Smooth muscle cell (in vitro differentiated cells): ENCODE data around the gene NCK2. TPM values are rescaled to one million over a fixed set of nuclear protein-coding genes. Genes with fewer than 3 reads are reported as not detected.

Experiments used
- DNase-seq: peaks from one replicate; lab custom pipeline; 2025; ENCODE audit not compliant: unreplicated experiment; lab: John Stamatoyannopoulos, UW
- H2AFZ ChIP-seq: fragments of 200-600 bp; sonication (generic); 2 replicates; pipeline ENCODE4 v1.6.0; 2016; ENCODE audit warnings: antibody characterized with exemption, low read depth, mild to moderate bottlenecking
- H3F3A ChIP-seq: fragments of 200-600 bp; sonication (generic); 2 replicates; pipeline ENCODE4 v1.6.0; 2017; ENCODE audit warnings: antibody characterized with exemption, low read depth
- H3K27ac ChIP-seq: fragments of 200-600 bp; sonication (generic); 2 replicates; pipeline ENCODE4 v1.5.1; 2016; ENCODE audit warnings: low read depth, mild to moderate bottlenecking
- H3K27me3 ChIP-seq: fragments of 200-600 bp; sonication (generic); 2 replicates; pipeline ENCODE4 v1.6.1; 2016; ENCODE audit warnings: low read depth, mild to moderate bottlenecking
- H3K36me3 ChIP-seq: fragments of 200-600 bp; sonication (generic); 2 replicates; pipeline ENCODE4 v1.5.1; 2016; ENCODE audit warnings: low read depth
- H3K4me1 ChIP-seq: fragments of 200-600 bp; sonication (generic); 2 replicates; pipeline ENCODE4 v1.5.1; 2016; ENCODE audit warnings: low read depth
- H3K4me2 ChIP-seq: fragments of 200-600 bp; sonication (generic); 2 replicates; pipeline ENCODE4 v1.6.0; 2016; ENCODE audit warnings: mild to moderate bottlenecking
- H3K4me3 ChIP-seq: fragments of 200-600 bp; sonication (generic); 2 replicates; pipeline ENCODE4 v1.5.1; 2016; ENCODE audit warnings: mild to moderate bottlenecking
- H3K79me2 ChIP-seq: fragments of 200-600 bp; sonication (generic); 2 replicates; pipeline ENCODE4 v1.6.0; 2016; ENCODE audit warnings: low read depth, mild to moderate bottlenecking
- H3K9ac ChIP-seq: fragments of 200-600 bp; sonication (generic); 2 replicates; pipeline ENCODE4 v1.6.0; 2016; ENCODE audit warnings: low read depth
- H3K9me3 ChIP-seq: fragments of 200-600 bp; sonication (generic); replicated peaks from 2 replicates; pipeline ENCODE4 v1.5.1; 2016; ENCODE audit warnings: low read depth
- H4K20me1 ChIP-seq: fragments of 200-600 bp; sonication (generic); 2 replicates; pipeline ENCODE4 v1.6.0; 2016; ENCODE audit warnings: low read depth
- CTCF ChIP-seq: fragments of 200-600 bp; sonication (generic); IDR thresholded peaks from 2 replicates; pipeline ENCODE4 v1.5.1; 2017; ENCODE audit warnings: borderline replicate concordance, mild to moderate bottlenecking, antibody characterized with exemption; ENCODE audit not compliant: insufficient read depth, poor library complexity, severe bottlenecking
- WGBS: methylation state at CpG from one replicate; pipeline ENCODE4 v1.1.7; 2016; ENCODE audit warnings: low lambda C conversion rate; 5-methylcytosine and 5-hydroxymethylcytosine counted together
- polyA plus RNA-seq: library from polyadenylated mRNA; unstranded; fragments of >200 nt; fragmentation: Nextera tagmentation; extraction: Ambion mirVana; gene quantifications from 2 replicates; pipeline ENCODE4 v1.2.1, GENCODE V29; 2016
- total RNA-seq: library from RNA; depleted of rRNA; stranded (reverse); fragments of >200 nt; gene quantifications from 2 replicates; pipeline ENCODE4 v1.2.3, GENCODE V29; 2014

The NCK2 gene
- total and polyA plus RNA-seq, 2 experiments from 2014 or later, result 29.0 to 50.5 TPM

GRCh38 chr2:105766300-105766866 lies 21.7 kb downstream of the NCK2 start:
- DNase-seq, result no peak
- Histone ChIP-seq H3K27me3 (no peaks in the 10 kb centered on the region), H3K9ac (no peak overlapping the region), H3K4me2 (no peak overlapping the region), H3K4me1 (peaks cover 12% of the 10 kb centered on the region), H3K27ac (no peak overlapping the region), H3F3A (no peaks in the 10 kb centered on the region), H3K4me3 (no peak overlapping the region), H3K79me2 (peaks cover 88% of the 10 kb centered on the region), H4K20me1 (peaks cover 94% of the 10 kb centered on the region), H3K36me3 (no peaks in the 10 kb centered on the region), H3K9me3 (no peaks in the 10 kb centered on the region), H2AFZ (no peak overlapping the region)
- no peak for TF ChIP-seq CTCF
- 97% methylated on average over 7 of the region's 7 CpGs for WGBS

- Histone ChIP-seq H3K36me3 (no peaks in the 10 kb centered on the region), H3F3A (no peaks in the 10 kb centered on the region), H3K27ac (no peak overlapping the region), H3K4me3 (no peak overlapping the region), H4K20me1 (peaks cover 94% of the 10 kb centered on the region), H3K9me3 (no peaks in the 10 kb centered on the region), H3K4me1 (peaks cover 5% of the 10 kb centered on the region), H3K79me2 (peaks cover 87% of the 10 kb centered on the region), H3K4me2 (no peak overlapping the region), H3K9ac (no peak overlapping the region), H3K27me3 (no peaks in the 10 kb centered on the region), H2AFZ (no peak overlapping the region)
- no peak for DNase-seq
- TF ChIP-seq CTCF, result no peak
- 92% methylated on average over 6 of the region's 6 CpGs for WGBS
Measured at GRCh38 chr2:105768176-105768575, 23.5 kb downstream of the NCK2 start.

- no peaks in the 10 kb centered on the region for H3F3A ChIP-seq
- no peaks in the 10 kb centered on the region for H3K9me3 ChIP-seq
- H3K4me2 ChIP-seq, result peak overlapping the region; percentile 35
- DNase-seq, result no peak
- no peaks in the 10 kb centered on the region for H3K36me3 ChIP-seq
- no peak overlapping the region for H2AFZ ChIP-seq
- no peak for TF ChIP-seq CTCF
- H4K20me1 ChIP-seq, result peaks cover 94% of the 10 kb centered on the region
- WGBS, result 32% methylated on average over 6 of the region's 6 CpGs
- H3K79me2 ChIP-seq, result peaks cover 87% of the 10 kb centered on the region
- H3K27ac ChIP-seq, result peak overlapping the region; percentile 87
- H3K4me1 ChIP-seq, result peaks cover 5% of the 10 kb centered on the region
- H3K4me3 ChIP-seq, result no peak overlapping the region
- no peaks in the 10 kb centered on the region for H3K27me3 ChIP-seq
- no peak overlapping the region for H3K9ac ChIP-seq
Measured at GRCh38 chr2:105768961-105769452, 24.3 kb downstream of the NCK2 start.

GRCh38 chr2:105769504-105769903 lies 24.8 kb downstream of the NCK2 start:
- H3K4me2 ChIP-seq, result peak overlapping the region; percentile 35
- H2AFZ ChIP-seq, result no peak overlapping the region
- peak overlapping the region; percentile 29 for H3K9ac ChIP-seq
- no peak for DNase-seq
- no peaks in the 10 kb centered on the region for H3K27me3 ChIP-seq
- no peaks in the 10 kb centered on the region for H3K36me3 ChIP-seq
- TF ChIP-seq CTCF, result peak; percentile 21
- 74% methylated on average over 9 of the region's 9 CpGs for WGBS
- peaks cover 94% of the 10 kb centered on the region for H4K20me1 ChIP-seq
- H3K9me3 ChIP-seq, result no peaks in the 10 kb centered on the region
- no peak overlapping the region for H3K4me3 ChIP-seq
- peak overlapping the region; percentile 87 for H3K27ac ChIP-seq
- H3K4me1 ChIP-seq, result peaks cover 5% of the 10 kb centered on the region
- no peaks in the 10 kb centered on the region for H3F3A ChIP-seq
- H3K79me2 ChIP-seq, result peaks cover 87% of the 10 kb centered on the region
